Trophoblast cell (in vitro differentiated cells and primary cell): ENCODE measurements around the gene CASP2.
A peak's percentile ranks its signal among the peaks of the same experiment; 100 is the strongest.

Experiments used
- DNase-seq, 2 donors: peaks; one replicate each; pipeline ENCODE4 v3.0.0-alpha.2; 2016
- H2AFZ ChIP-seq: 2 replicates; pipeline ENCODE4 v1.6.1; 2013; ENCODE audit warnings: low read length, moderate library complexity, mild to moderate bottlenecking; ENCODE audit not compliant: insufficient read depth, poor library complexity
- H2AK5ac ChIP-seq: 2 replicates; pipeline ENCODE4 v1.6.1; 2013; ENCODE audit warnings: mild to moderate bottlenecking, low read length
- H2BK120ac ChIP-seq: 2 replicates; pipeline ENCODE4 v1.6.1; 2013; ENCODE audit warnings: low read length, mild to moderate bottlenecking, moderate library complexity; ENCODE audit not compliant: insufficient read depth, poor library complexity
- H2BK12ac ChIP-seq: 2 replicates; pipeline ENCODE4 v1.6.1; 2013; ENCODE audit warnings: mild to moderate bottlenecking, low read length, moderate library complexity
- H2BK5ac ChIP-seq: 2 replicates; pipeline ENCODE4 v1.6.1; 2013; ENCODE audit warnings: low read length, low read depth, moderate library complexity, mild to moderate bottlenecking; ENCODE audit not compliant: poor library complexity
- H3K14ac ChIP-seq: 2 replicates; pipeline ENCODE4 v1.6.1; 2013; ENCODE audit warnings: mild to moderate bottlenecking, low read length
- H3K18ac ChIP-seq: 2 replicates; pipeline ENCODE4 v1.6.1; 2013; ENCODE audit warnings: mild to moderate bottlenecking, low read length
- H3K23ac ChIP-seq: 2 replicates; pipeline ENCODE4 v1.6.1; 2013; ENCODE audit warnings: low read length
- H3K27ac ChIP-seq: 2 replicates; pipeline ENCODE4 v1.5.1; 2013; ENCODE audit warnings: low read depth, mild to moderate bottlenecking, inconsistent platforms, low read length, moderate library complexity
- H3K27me3 ChIP-seq: 2 replicates; pipeline ENCODE4 v1.6.1; 2013; ENCODE audit warnings: inconsistent platforms, mild to moderate bottlenecking, low read length, moderate library complexity; ENCODE audit not compliant: insufficient read depth
- H3K36me3 ChIP-seq, 2 experiments: 1 replicate in 1 of 2; 2 replicates in 1 of 2; pipeline ENCODE4 v1.6.1; 2013; ENCODE audit warnings: low read length in 2 of 2, mild to moderate bottlenecking in 2 of 2, moderate library complexity in 1 of 2; ENCODE audit not compliant: insufficient read depth in 2 of 2, control insufficient read depth in 1 of 2
- H3K4ac ChIP-seq: 2 replicates; pipeline ENCODE4 v1.6.1; 2013; ENCODE audit warnings: low read depth, mild to moderate bottlenecking, low read length, moderate library complexity
- H3K4me1 ChIP-seq, 2 experiments: 1 replicate in 1 of 2; 2 replicates in 1 of 2; pipeline ENCODE4 v1.6.1; 2013; ENCODE audit warnings: low read length in 2 of 2, mild to moderate bottlenecking in 2 of 2, moderate library complexity in 1 of 2; ENCODE audit not compliant: insufficient read depth in 2 of 2, control insufficient read depth in 1 of 2
- H3K4me2 ChIP-seq: 2 replicates; pipeline ENCODE4 v1.6.1; 2013; ENCODE audit warnings: inconsistent platforms, mild to moderate bottlenecking, low read length, moderate library complexity
- H3K4me3 ChIP-seq: 2 replicates; pipeline ENCODE4 v1.5.1; 2013; ENCODE audit warnings: mild to moderate bottlenecking, low read depth, low read length, inconsistent platforms
- H3K79me1 ChIP-seq: one replicate; pipeline ENCODE4 v1.6.1; 2013; ENCODE audit warnings: low read length
- H3K79me2 ChIP-seq: 2 replicates; pipeline ENCODE4 v1.6.1; 2013; ENCODE audit warnings: low read length, mild to moderate bottlenecking; ENCODE audit not compliant: control insufficient read depth, insufficient read depth, poor library complexity
- H3K9ac ChIP-seq: 2 replicates; pipeline ENCODE4 v1.6.1; 2013; ENCODE audit warnings: mild to moderate bottlenecking, low read length
- H3K9me3 ChIP-seq: 2 replicates; pipeline ENCODE4 v1.6.1; 2013; ENCODE audit warnings: low read depth, mild to moderate bottlenecking, control low read depth, inconsistent platforms, low read length; ENCODE audit not compliant: insufficient read depth
- H4K12ac ChIP-seq: 2 replicates; pipeline ENCODE4 v1.6.1; 2013; ENCODE audit warnings: low read depth, mild to moderate bottlenecking, low read length, moderate library complexity
- H4K8ac ChIP-seq: 2 replicates; pipeline ENCODE4 v1.6.1; 2013; ENCODE audit warnings: low read depth, mild to moderate bottlenecking, low read length, moderate library complexity
- H4K91ac ChIP-seq: one replicate; pipeline ENCODE4 v1.6.1; 2013; ENCODE audit warnings: low read depth, mild to moderate bottlenecking, low read length, moderate library complexity
- WGBS: extraction: QIAGEN DNeasy Blood & Tissue Kit; methylation state at CpG from one replicate; pipeline ENCODE4 v1.1.7; 2013; ENCODE audit warnings: missing lambda C conversion rate; ENCODE audit not compliant: insufficient read length, insufficient coverage; ENCODE audit errors: extremely low coverage; 5-methylcytosine and 5-hydroxymethylcytosine counted together

Gene CASP2

GRCh38 chr7:143271240-143271639, 16.9 kb upstream of the CASP2 start:
- Histone ChIP-seq H3K4me2 (no peak overlapping the region), H2BK120ac (no peak overlapping the region), H3K9ac (no peak overlapping the region), H3K27me3 (no peaks in the 10 kb centered on the region), H3K23ac (no peak overlapping the region), H3K36me3 (peaks cover 21 to 26% of the 10 kb centered on the region in 2 experiments), H3K79me1 (no peaks in the 10 kb centered on the region), H2BK12ac (no peak overlapping the region), H4K12ac (no peak overlapping the region), H3K4me3 (no peak overlapping the region), H3K27ac (no peak overlapping the region), H3K14ac (no peak overlapping the region), H4K8ac (no peak overlapping the region), H3K9me3 (no peaks in the 10 kb centered on the region), H3K79me2 (no peaks in the 10 kb centered on the region), H2AFZ (no peak overlapping the region), H3K4me1 (no peaks in the 10 kb centered on the region), H3K4ac (no peak overlapping the region), H3K18ac (no peak overlapping the region), H2AK5ac (no peak overlapping the region), H2BK5ac (no peak overlapping the region), H4K91ac (no peak overlapping the region)
- no CpG with 5 or more reads among the region's 1 CpG for WGBS
- DNase-seq = no peak

GRCh38 chr7:143272871-143273270, 15.3 kb upstream of the CASP2 start:
- no peak overlapping the region for H4K8ac ChIP-seq
- H3K79me2 ChIP-seq = no peaks in the 10 kb centered on the region
- WGBS = no CpG with 5 or more reads among the region's 2 CpGs
- no peak for DNase-seq
- no peaks in the 10 kb centered on the region for H3K9me3 ChIP-seq
- H2AFZ ChIP-seq = no peak overlapping the region
- no peak overlapping the region for H4K91ac ChIP-seq
- H3K18ac ChIP-seq = no peak overlapping the region
- no peak overlapping the region for H3K14ac ChIP-seq
- H4K12ac ChIP-seq = no peak overlapping the region
- no peak overlapping the region for H3K4me3 ChIP-seq
- H3K23ac ChIP-seq = no peak overlapping the region
- no peak overlapping the region for H2BK5ac ChIP-seq
- no peaks in the 10 kb centered on the region for H3K4me1 ChIP-seq
- no peak overlapping the region for H3K4me2 ChIP-seq
- H3K9ac ChIP-seq = no peak overlapping the region
- H3K36me3 ChIP-seq = peaks cover 18% of the 10 kb centered on the region in 2 experiments
- no peak overlapping the region for H2BK120ac ChIP-seq
- H3K27me3 ChIP-seq = no peaks in the 10 kb centered on the region
- no peak overlapping the region for H3K27ac ChIP-seq
- no peak overlapping the region for H2AK5ac ChIP-seq
- H2BK12ac ChIP-seq = no peak overlapping the region
- no peak overlapping the region for H3K4ac ChIP-seq
- H3K79me1 ChIP-seq = no peaks in the 10 kb centered on the region

- no peak overlapping the region for H4K91ac ChIP-seq
- H4K8ac ChIP-seq = peak overlapping the region; percentile 23
- H3K79me2 ChIP-seq = no peaks in the 10 kb centered on the region
- H2AFZ ChIP-seq = no peak overlapping the region
- no peak overlapping the region for H3K4me3 ChIP-seq
- peak overlapping the region; percentile 81 for H2AK5ac ChIP-seq
- H3K18ac ChIP-seq = no peak overlapping the region
- H3K23ac ChIP-seq = no peak overlapping the region
- H4K12ac ChIP-seq = no peak overlapping the region
- H2BK12ac ChIP-seq = peak overlapping the region; percentile 83
- H3K4ac ChIP-seq = no peak overlapping the region
- no peak overlapping the region for H3K4me2 ChIP-seq
- DNase-seq = peak; percentile 58 to 95
- H2BK5ac ChIP-seq = no peak overlapping the region
- H3K9ac ChIP-seq = no peak overlapping the region
- H3K36me3 ChIP-seq = no peaks in the 10 kb centered on the region
- no peak overlapping the region for H2BK120ac ChIP-seq
- WGBS = no CpG with 5 or more reads among the region's 8 CpGs
- H3K14ac ChIP-seq = no peak overlapping the region
- no peak overlapping the region for H3K27ac ChIP-seq
- H3K79me1 ChIP-seq = peaks cover 4% of the 10 kb centered on the region
- H3K4me1 ChIP-seq = peaks cover 3% of the 10 kb centered on the region in 2 experiments
- no peaks in the 10 kb centered on the region for H3K27me3 ChIP-seq
- H3K9me3 ChIP-seq = no peaks in the 10 kb centered on the region
Measured at GRCh38 chr7:143279186-143280098, 8.7 kb upstream of the CASP2 start.

GRCh38 chr7:143280160-143280559, 8.0 kb upstream of the CASP2 start:
- Histone ChIP-seq H3K36me3 (no peaks in the 10 kb centered on the region), H3K14ac (no peak overlapping the region), H3K4me2 (no peak overlapping the region), H3K27me3 (no peaks in the 10 kb centered on the region), H3K4me1 (peaks cover 8 to 9% of the 10 kb centered on the region in 2 experiments), H3K4ac (no peak overlapping the region), H3K79me2 (no peaks in the 10 kb centered on the region), H2AFZ (no peak overlapping the region), H3K9ac (no peak overlapping the region), H4K12ac (no peak overlapping the region), H2BK5ac (no peak overlapping the region), H3K27ac (no peak overlapping the region), H2BK120ac (no peak overlapping the region), H2BK12ac (no peak overlapping the region), H4K8ac (no peak overlapping the region), H3K23ac (no peak overlapping the region), H4K91ac (no peak overlapping the region), H3K18ac (no peak overlapping the region), H3K79me1 (peaks cover 7% of the 10 kb centered on the region), H3K9me3 (no peaks in the 10 kb centered on the region), H3K4me3 (no peak overlapping the region), H2AK5ac (no peak overlapping the region)
- no peak for DNase-seq
- no CpG with 5 or more reads among the region's 1 CpG for WGBS
